Glomerular endothelial cell (primary cell): Measurements from ENCODE around the gene ITIH5. TPM values are rescaled to one million over a fixed set of nuclear protein-coding genes. Genes with fewer than 3 reads are reported as not detected.

Experiments used
- DNase-seq: peaks from one replicate; pipeline ENCODE4 v3.0.0-alpha.2; 2011; ENCODE audit warnings: low read depth, low spot score; ENCODE audit errors: extremely low read depth
- total RNA-seq: library from RNA; depleted of rRNA; stranded (reverse); fragments of >200 nt; gene quantifications from 2 replicates; pipeline ENCODE4 v1.2.3, GENCODE V29; 2015

Gene ITIH5
- total RNA-seq, 1 donor from 2014 or later, result 0.35 TPM

DNA sequence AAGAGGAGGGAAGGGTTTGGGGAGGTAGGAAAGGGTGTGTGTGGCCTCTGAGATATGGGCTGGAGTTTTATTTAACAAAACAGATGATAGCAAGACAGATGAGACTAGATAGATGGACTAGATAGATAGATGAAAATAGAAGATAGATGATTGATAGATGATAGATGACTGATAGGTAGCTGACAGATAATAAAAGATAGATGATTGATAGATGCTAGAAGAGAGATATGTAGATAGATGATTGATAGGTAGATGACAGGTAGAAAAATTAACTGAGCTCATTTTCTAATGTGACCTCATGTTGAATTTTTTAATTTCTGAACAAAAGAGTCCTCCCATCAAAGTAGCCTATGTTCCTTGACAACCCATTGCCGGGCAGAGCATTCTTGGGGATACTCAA is 139.3 kb downstream of the ITIH5 start:
- no peak for DNase-seq

GRCh38 chr10:7526017-7526400 is 140.8 kb downstream of the ITIH5 start:
- DNase-seq, result no peak

DNA sequence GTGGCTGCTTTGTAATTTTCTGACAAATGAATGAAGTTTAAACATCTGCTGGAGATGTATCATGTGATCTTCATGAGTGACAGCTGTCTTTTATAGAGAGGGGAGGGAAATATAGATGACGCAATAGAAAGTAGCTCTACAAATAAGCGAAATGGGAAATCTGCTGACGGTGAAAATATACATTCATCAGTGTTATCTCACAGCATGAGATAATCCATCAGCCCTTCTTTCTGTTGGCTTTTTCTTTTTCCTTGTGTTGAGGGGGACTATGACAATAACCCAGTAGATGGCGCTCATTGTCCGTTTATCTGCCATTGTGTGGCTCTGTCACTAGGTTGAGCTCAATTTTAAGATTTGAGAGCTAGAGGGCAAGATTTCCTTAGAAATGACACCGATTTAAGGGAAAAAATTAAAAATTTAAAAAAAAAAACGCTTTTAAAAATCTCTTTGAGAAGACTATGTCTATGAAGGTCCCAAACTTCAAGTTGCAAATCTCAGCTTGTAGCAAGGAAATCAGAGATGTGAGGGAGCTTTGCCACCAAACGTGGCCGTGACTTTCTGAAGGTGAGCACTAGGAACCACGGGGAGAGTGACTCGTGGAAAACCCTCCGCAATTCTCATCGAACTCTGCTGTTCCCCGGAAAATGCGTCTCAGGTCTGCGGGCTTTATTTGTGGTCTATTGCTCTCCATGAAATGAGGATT is 141.3 kb downstream of the ITIH5 start:
- peak; percentile 41 for DNase-seq

DNA sequence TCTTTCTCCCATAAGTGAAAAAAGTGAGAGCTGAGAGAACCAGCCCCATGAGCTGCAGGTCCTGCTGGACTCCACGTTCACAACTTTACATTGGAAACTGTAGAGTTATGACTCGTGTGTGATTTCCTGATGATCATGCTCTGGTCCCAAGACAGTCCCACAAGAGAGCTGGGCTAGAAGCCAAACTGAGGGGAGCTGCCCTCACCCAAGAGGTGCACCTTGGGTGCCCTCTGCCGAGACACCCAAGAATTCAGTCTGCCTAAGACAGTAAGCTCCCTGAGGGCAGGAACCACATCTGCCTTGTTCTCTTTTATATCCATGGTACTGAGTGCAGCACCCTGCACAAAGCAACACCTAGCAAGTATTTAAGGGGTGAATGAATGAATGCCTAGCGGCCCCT is 143.1 kb downstream of the ITIH5 start:
- DNase-seq, result no peak

GRCh38 chr10:7520507-7521485 is 146.0 kb downstream of the ITIH5 start:
- no peak for DNase-seq

GRCh38 chr10:7519351-7519750 is 147.4 kb downstream of the ITIH5 start:
- no peak for DNase-seq

GRCh38 chr10:7518693-7519092 is 148.1 kb downstream of the ITIH5 start:
- DNase-seq, result no peak

GRCh38 chr10:7515439-7515838 is 151.3 kb downstream of the ITIH5 start:
- no peak for DNase-seq

GRCh38 chr10:7513936-7514335 is 152.8 kb downstream of the ITIH5 start:
- no peak for DNase-seq

- DNase-seq, result no peak
Observed at GRCh38 chr10:7513455-7513854, 153.3 kb downstream of the ITIH5 start.

- no peak for DNase-seq
Observed at GRCh38 chr10:7512487-7512886, 154.3 kb downstream of the ITIH5 start.

DNA sequence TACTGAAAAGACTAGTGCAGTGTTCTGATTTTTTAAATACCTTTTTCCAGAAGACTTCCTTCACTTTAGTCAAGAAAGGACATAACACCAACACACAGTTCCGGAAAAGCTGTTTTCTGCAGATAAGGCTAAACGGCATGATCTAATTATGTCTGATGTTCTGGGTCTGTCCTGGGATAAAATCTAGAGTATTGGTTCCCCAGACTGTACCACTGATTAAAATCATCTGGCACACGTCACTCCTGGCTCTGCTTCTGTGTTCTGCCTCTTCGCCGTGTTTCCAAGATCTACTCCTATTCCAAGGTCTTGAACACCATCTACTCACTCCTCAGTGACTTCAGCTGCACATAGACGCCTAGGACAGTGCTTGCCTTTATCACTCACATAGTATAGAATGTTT is 155.2 kb downstream of the ITIH5 start:
- DNase-seq, result no peak

Other genes with a start within 250 kb of the ITIH5 start
- gene ITIH2, start 36.4 kb upstream of the ITIH5 start, total RNA-seq, result not detected in 2 replicates
- 4.6 and 7.1 TPM in 2 replicates for gene KIN, start 121.0 kb upstream of the ITIH5 start, total RNA-seq
- gene ATP5F1C, start 121.2 kb upstream of the ITIH5 start, total RNA-seq, result 231 and 303 TPM in 2 replicates
- 4.9 and 6.5 TPM in 2 replicates for gene TAF3, start 151.5 kb upstream of the ITIH5 start, total RNA-seq